SK-N-SH treated with all-trans-retinoic acid at 6 μM for 48 hours (cell line): ENCODE measurements around the gene SYCP2L.

Experiments used
- ATAC-seq: fragments of 200-7000 bp; cut with Tn5 transposase; 3 replicates; pipeline ENCODE4 v1.9.1; 2020; ENCODE audit warnings: mild to moderate bottlenecking, moderate library complexity
- ARNTL ChIP-seq: fragments of 450-650 bp; formaldehyde crosslinking; IDR thresholded peaks from 2 replicates; pipeline ENCODE4 v1.5.0; 2020; ENCODE audit warnings: low read depth, mild to moderate bottlenecking, moderate library complexity, borderline replicate concordance
- BACH2 ChIP-seq: fragments of 250-450 bp; sonication (Bioruptor Pico); IDR thresholded peaks from 2 replicates; pipeline ENCODE4 v1.9.0; 2021; ENCODE audit warnings: mild to moderate bottlenecking, borderline replicate concordance
- ESRRG ChIP-seq: fragments of 250-450 bp; sonication (Bioruptor Pico); IDR thresholded peaks from 2 replicates; pipeline ENCODE4 v1.6.1; 2021; ENCODE audit warnings: mild to moderate bottlenecking
- GLIS3 ChIP-seq: fragments of 250-450 bp; sonication (Bioruptor Pico); IDR thresholded peaks from 2 replicates; pipeline ENCODE4 v1.5.0; 2020; ENCODE audit warnings: mild to moderate bottlenecking, moderate library complexity
- ISL1 ChIP-seq: fragments of 250-450 bp; sonication (Bioruptor Pico); IDR thresholded peaks from 2 replicates; pipeline ENCODE4 v2.1.2; 2022; ENCODE audit warnings: mild to moderate bottlenecking, moderate library complexity
- OSR1 ChIP-seq: fragments of 250-450 bp; sonication (Bioruptor Pico); IDR thresholded peaks from 2 replicates; pipeline ENCODE4 v1.8.0; 2022; ENCODE audit warnings: moderate library complexity, mild to moderate bottlenecking, inconsistent platforms
- PPARA ChIP-seq: fragments of 250-450 bp; sonication (Bioruptor Pico); IDR thresholded peaks from 2 replicates; pipeline ENCODE4 v1.5.0; 2020; ENCODE audit warnings: mild to moderate bottlenecking, borderline replicate concordance
- RARB ChIP-seq: fragments of 250-450 bp; sonication (Bioruptor Pico); IDR thresholded peaks from 2 replicates; pipeline ENCODE4 v1.8.0; 2021; ENCODE audit warnings: mild to moderate bottlenecking, moderate library complexity
- SNAI2 ChIP-seq: fragments of 250-450 bp; sonication (Bioruptor Pico); IDR thresholded peaks from 2 replicates; pipeline ENCODE4 v1.5.0; 2020; ENCODE audit warnings: mild to moderate bottlenecking, moderate library complexity
- TCF4 ChIP-seq: fragments of 250-450 bp; sonication (Bioruptor Pico); IDR thresholded peaks from 2 replicates; pipeline ENCODE4 v1.8.0; 2021; ENCODE audit warnings: mild to moderate bottlenecking, moderate library complexity, borderline replicate concordance
- TOX ChIP-seq: fragments of 250-450 bp; sonication (Bioruptor Pico); IDR thresholded peaks from 2 replicates; pipeline ENCODE4 v1.8.0; 2021; ENCODE audit warnings: mild to moderate bottlenecking, moderate library complexity, borderline replicate concordance
- ZC3H10 ChIP-seq: fragments of 250-450 bp; sonication (Bioruptor Pico); IDR thresholded peaks from 2 replicates; pipeline ENCODE4 v1.5.1; 2021; ENCODE audit warnings: mild to moderate bottlenecking, moderate library complexity
- ZFP3 ChIP-seq: fragments of 250-450 bp; sonication (Bioruptor Pico); IDR thresholded peaks from 2 replicates; pipeline ENCODE4 v1.5.0; 2020; ENCODE audit warnings: mild to moderate bottlenecking, moderate library complexity
- ZFP30 ChIP-seq: fragments of 450-650 bp; formaldehyde crosslinking; IDR thresholded peaks from 2 replicates; pipeline ENCODE4 v1.5.0; 2022; ENCODE audit warnings: mild to moderate bottlenecking, moderate library complexity
- ZNF565 ChIP-seq: fragments of 450-650 bp; formaldehyde crosslinking; conservative IDR thresholded peaks from 2 replicates; pipeline ENCODE4 v1.5.0; 2020; ENCODE audit warnings: low read depth, mild to moderate bottlenecking, moderate library complexity
- ZNF70 ChIP-seq: fragments of 450-650 bp; formaldehyde crosslinking; IDR thresholded peaks from 2 replicates; pipeline ENCODE4 v1.5.0; 2020; ENCODE audit warnings: mild to moderate bottlenecking, moderate library complexity
- ZNF8 ChIP-seq: fragments of 450-650 bp; formaldehyde crosslinking; IDR thresholded peaks from 2 replicates; pipeline ENCODE4 v1.5.0; 2020; ENCODE audit warnings: mild to moderate bottlenecking, moderate library complexity
- TF ChIP-seq, protein P1 (sequence below): fragments of 250-450 bp; sonication (Bioruptor Pico); IDR thresholded peaks from 2 replicates; pipeline ENCODE4 v1.8.0; 2020; ENCODE audit warnings: mild to moderate bottlenecking, moderate library complexity, borderline replicate concordance
- TF ChIP-seq, protein P2 (sequence below): fragments of 250-450 bp; sonication (Bioruptor Pico); IDR thresholded peaks from 2 replicates; pipeline ENCODE4 v1.5.1; 2021; ENCODE audit warnings: mild to moderate bottlenecking, moderate library complexity
- TF ChIP-seq, protein P3 (sequence below): fragments of 250-450 bp; sonication (Bioruptor Pico); IDR thresholded peaks from 2 replicates; pipeline ENCODE4 v1.5.0; 2020; ENCODE audit warnings: mild to moderate bottlenecking, moderate library complexity
- TF ChIP-seq, protein P4 (sequence below): fragments of 250-450 bp; sonication (Bioruptor Pico); IDR thresholded peaks from 2 replicates; pipeline ENCODE4 v1.5.1; 2020; ENCODE audit warnings: low read depth, mild to moderate bottlenecking, moderate library complexity
- TF ChIP-seq, protein P5 (sequence below): fragments of 250-450 bp; sonication (Bioruptor Pico); IDR thresholded peaks from 2 replicates; pipeline ENCODE4 v1.8.0; 2021; ENCODE audit warnings: low read depth, mild to moderate bottlenecking, moderate library complexity, borderline replicate concordance

The SYCP2L gene

DNA sequence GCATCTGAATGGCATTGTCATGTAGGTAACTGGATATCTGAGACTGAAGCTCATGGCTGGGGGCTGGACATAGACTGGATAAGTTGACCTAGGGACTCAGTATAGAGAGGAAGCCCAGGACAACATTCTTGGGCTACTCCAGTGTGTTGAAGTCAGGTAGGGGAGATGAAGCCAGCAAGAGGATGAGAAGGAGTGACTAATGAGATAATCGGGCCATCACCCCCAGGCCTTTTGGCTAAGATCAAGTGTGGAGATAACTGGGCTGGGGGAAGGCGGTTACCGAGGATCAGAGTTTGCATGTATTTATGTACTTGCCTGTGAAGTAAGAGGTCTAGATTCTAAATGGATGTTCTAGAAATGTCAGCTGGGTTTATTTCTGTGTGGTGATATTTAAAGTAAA is 83.9 kb downstream of the SYCP2L start:
- ATAC-seq, result no peak
- TF ChIP-seq, protein P1, sequence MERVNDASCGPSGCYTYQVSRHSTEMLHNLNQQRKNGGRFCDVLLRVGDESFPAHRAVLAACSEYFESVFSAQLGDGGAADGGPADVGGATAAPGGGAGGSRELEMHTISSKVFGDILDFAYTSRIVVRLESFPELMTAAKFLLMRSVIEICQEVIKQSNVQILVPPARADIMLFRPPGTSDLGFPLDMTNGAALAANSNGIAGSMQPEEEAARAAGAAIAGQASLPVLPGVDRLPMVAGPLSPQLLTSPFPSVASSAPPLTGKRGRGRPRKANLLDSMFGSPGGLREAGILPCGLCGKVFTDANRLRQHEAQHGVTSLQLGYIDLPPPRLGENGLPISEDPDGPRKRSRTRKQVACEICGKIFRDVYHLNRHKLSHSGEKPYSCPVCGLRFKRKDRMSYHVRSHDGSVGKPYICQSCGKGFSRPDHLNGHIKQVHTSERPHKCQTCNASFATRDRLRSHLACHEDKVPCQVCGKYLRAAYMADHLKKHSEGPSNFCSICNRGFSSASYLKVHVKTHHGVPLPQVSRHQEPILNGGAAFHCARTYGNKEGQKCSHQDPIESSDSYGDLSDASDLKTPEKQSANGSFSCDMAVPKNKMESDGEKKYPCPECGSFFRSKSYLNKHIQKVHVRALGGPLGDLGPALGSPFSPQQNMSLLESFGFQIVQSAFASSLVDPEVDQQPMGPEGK (CRISPR knock-in tag), result no peak
- TF ChIP-seq ISL1 (CRISPR knock-in tag) (no peak), SNAI2 (no peak), GLIS3 (no peak), ZNF70 (CRISPR knock-in tag) (no peak), ESRRG (CRISPR knock-in tag) (no peak), ZFP30 (CRISPR knock-in tag) (no peak), BACH2 (CRISPR knock-in tag) (no peak), TCF4 (CRISPR knock-in tag) (no peak), PPARA (CRISPR knock-in tag) (no peak), OSR1 (CRISPR knock-in tag) (no peak), ZNF8 (no peak)
- TF ChIP-seq, protein P2, sequence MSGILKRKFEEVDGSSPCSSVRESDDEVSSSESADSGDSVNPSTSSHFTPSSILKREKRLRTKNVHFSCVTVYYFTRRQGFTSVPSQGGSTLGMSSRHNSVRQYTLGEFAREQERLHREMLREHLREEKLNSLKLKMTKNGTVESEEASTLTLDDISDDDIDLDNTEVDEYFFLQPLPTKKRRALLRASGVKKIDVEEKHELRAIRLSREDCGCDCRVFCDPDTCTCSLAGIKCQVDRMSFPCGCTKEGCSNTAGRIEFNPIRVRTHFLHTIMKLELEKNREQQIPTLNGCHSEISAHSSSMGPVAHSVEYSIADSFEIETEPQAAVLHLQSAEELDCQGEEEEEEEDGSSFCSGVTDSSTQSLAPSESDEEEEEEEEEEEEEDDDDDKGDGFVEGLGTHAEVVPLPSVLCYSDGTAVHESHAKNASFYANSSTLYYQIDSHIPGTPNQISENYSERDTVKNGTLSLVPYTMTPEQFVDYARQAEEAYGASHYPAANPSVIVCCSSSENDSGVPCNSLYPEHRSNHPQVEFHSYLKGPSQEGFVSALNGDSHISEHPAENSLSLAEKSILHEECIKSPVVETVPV, result no peak
- TF ChIP-seq, protein P3, sequence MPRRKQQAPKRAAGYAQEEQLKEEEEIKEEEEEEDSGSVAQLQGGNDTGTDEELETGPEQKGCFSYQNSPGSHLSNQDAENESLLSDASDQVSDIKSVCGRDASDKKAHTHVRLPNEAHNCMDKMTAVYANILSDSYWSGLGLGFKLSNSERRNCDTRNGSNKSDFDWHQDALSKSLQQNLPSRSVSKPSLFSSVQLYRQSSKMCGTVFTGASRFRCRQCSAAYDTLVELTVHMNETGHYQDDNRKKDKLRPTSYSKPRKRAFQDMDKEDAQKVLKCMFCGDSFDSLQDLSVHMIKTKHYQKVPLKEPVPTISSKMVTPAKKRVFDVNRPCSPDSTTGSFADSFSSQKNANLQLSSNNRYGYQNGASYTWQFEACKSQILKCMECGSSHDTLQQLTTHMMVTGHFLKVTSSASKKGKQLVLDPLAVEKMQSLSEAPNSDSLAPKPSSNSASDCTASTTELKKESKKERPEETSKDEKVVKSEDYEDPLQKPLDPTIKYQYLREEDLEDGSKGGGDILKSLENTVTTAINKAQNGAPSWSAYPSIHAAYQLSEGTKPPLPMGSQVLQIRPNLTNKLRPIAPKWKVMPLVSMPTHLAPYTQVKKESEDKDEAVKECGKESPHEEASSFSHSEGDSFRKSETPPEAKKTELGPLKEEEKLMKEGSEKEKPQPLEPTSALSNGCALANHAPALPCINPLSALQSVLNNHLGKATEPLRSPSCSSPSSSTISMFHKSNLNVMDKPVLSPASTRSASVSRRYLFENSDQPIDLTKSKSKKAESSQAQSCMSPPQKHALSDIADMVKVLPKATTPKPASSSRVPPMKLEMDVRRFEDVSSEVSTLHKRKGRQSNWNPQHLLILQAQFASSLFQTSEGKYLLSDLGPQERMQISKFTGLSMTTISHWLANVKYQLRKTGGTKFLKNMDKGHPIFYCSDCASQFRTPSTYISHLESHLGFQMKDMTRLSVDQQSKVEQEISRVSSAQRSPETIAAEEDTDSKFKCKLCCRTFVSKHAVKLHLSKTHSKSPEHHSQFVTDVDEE (CRISPR knock-in tag), result no peak

DNA sequence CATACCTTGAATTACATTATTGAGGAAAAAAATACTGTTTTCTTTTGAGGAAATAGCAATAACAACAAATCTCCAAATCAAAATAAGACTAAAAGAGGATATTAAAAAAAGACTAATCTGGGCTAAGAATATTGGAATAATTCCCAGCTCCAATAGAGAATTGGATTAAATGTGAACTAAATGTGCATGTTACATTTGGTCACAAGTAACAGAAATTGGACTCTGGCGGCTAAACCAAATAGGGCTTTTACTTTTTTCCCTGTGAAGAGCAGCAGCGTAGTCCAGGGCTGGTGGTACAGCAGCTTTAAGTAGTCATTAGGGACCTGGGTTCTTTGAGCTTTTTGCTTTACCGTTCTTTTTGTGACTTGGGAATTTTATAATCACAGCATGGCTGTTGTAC is 85.3 kb downstream of the SYCP2L start:
- no peak for ATAC-seq
- TF ChIP-seq ZNF70 (CRISPR knock-in tag) (no peak), GLIS3 (no peak), ZC3H10 (no peak), PPARA (CRISPR knock-in tag) (no peak), TOX (CRISPR knock-in tag) (no peak), ISL1 (CRISPR knock-in tag) (no peak), ZNF565 (CRISPR knock-in tag) (no peak), ZFP3 (CRISPR knock-in tag) (no peak), ESRRG (CRISPR knock-in tag) (no peak), BACH2 (CRISPR knock-in tag) (no peak), ARNTL (no peak), ZNF8 (no peak), SNAI2 (no peak), RARB (CRISPR knock-in tag) (no peak)
- TF ChIP-seq, protein P2, result no peak
- TF ChIP-seq, protein P4, sequence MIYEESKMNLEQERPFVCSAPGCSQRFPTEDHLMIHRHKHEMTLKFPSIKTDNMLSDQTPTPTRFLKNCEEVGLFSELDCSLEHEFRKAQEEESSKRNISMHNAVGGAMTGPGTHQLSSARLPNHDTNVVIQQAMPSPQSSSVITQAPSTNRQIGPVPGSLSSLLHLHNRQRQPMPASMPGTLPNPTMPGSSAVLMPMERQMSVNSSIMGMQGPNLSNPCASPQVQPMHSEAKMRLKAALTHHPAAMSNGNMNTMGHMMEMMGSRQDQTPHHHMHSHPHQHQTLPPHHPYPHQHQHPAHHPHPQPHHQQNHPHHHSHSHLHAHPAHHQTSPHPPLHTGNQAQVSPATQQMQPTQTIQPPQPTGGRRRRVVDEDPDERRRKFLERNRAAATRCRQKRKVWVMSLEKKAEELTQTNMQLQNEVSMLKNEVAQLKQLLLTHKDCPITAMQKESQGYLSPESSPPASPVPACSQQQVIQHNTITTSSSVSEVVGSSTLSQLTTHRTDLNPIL (CRISPR knock-in tag), result no peak
- TF ChIP-seq, protein P5, sequence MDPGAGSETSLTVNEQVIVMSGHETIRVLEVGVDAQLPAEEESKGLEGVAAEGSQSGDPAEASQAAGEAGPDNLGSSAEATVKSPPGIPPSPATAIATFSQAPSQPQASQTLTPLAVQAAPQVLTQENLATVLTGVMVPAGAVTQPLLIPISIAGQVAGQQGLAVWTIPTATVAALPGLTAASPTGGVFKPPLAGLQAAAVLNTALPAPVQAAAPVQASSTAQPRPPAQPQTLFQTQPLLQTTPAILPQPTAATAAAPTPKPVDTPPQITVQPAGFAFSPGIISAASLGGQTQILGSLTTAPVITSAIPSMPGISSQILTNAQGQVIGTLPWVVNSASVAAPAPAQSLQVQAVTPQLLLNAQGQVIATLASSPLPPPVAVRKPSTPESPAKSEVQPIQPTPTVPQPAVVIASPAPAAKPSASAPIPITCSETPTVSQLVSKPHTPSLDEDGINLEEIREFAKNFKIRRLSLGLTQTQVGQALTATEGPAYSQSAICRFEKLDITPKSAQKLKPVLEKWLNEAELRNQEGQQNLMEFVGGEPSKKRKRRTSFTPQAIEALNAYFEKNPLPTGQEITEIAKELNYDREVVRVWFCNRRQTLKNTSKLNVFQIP (CRISPR knock-in tag), result no peak
